ENCODE data around the gene STH.

The STH gene

GRCh38 chr17:46027048-46027975 is 28.3 kb downstream of the STH start:
- no peak for DNase-seq (ENCODE audit: low read depth in 2 of 2)

- DNase-seq (ENCODE audit: low read depth in 2 of 2), result no peak
Observed at GRCh38 chr17:46027976-46028325, 28.9 kb downstream of the STH start.

- no peak for DNase-seq (ENCODE audit: low read depth in 2 of 2)
Observed at GRCh38 chr17:46028374-46028773, 29.3 kb downstream of the STH start.

- no peak for DNase-seq (ENCODE audit: low read depth in 2 of 2)
Observed at GRCh38 chr17:46028981-46029565, 30.0 kb downstream of the STH start.

- DNase-seq (ENCODE audit: low read depth in 2 of 2), result no peak
Observed at GRCh38 chr17:46029627-46030026, 30.6 kb downstream of the STH start.

- no peak for DNase-seq (ENCODE audit: low read depth in 2 of 2)
Observed at GRCh38 chr17:46030752-46031151, 31.7 kb downstream of the STH start.

GRCh38 chr17:46031440-46031839 is 32.4 kb downstream of the STH start:
- no peak for DNase-seq (ENCODE audit: low read depth in 2 of 2)

GRCh38 chr17:46031920-46032319 is 32.9 kb downstream of the STH start:
- no peak for DNase-seq (ENCODE audit: low read depth in 2 of 2)

- DNase-seq (ENCODE audit: low read depth in 2 of 2), result no peak
Observed at GRCh38 chr17:46032909-46033308, 33.9 kb downstream of the STH start.

GRCh38 chr17:46033392-46033791 is 34.3 kb downstream of the STH start:
- DNase-seq (ENCODE audit: low read depth in 2 of 2), result no peak

- no peak for DNase-seq (ENCODE audit: low read depth in 2 of 2)
Observed at GRCh38 chr17:46035112-46035818, 36.2 kb downstream of the STH start.

- no peak for DNase-seq (ENCODE audit: low read depth in 2 of 2)
Observed at GRCh38 chr17:46036491-46036890, 37.4 kb downstream of the STH start.

- no peak for DNase-seq (ENCODE audit: low read depth in 2 of 2)
Observed at GRCh38 chr17:46037722-46038255, 38.7 kb downstream of the STH start.

GRCh38 chr17:46038414-46038813 is 39.4 kb downstream of the STH start:
- no peak for DNase-seq (ENCODE audit: low read depth in 2 of 2)

GRCh38 chr17:46038937-46039336 is 39.9 kb downstream of the STH start:
- no peak for DNase-seq (ENCODE audit: low read depth in 2 of 2)

- DNase-seq (ENCODE audit: low read depth in 2 of 2), result no peak
Observed at GRCh38 chr17:46039592-46040186, 40.6 kb downstream of the STH start.

- no peak for DNase-seq (ENCODE audit: low read depth in 2 of 2)
Observed at GRCh38 chr17:46042246-46042645, 43.2 kb downstream of the STH start.

GRCh38 chr17:46042925-46043324 is 43.9 kb downstream of the STH start:
- no peak for DNase-seq (ENCODE audit: low read depth in 2 of 2)

GRCh38 chr17:46043606-46044005 is 44.6 kb downstream of the STH start:
- no peak for DNase-seq (ENCODE audit: low read depth in 2 of 2)

GRCh38 chr17:46044286-46044928 is 45.4 kb downstream of the STH start:
- DNase-seq (ENCODE audit: low read depth in 2 of 2), result peak in 1 of 2 donors; percentile 15

- DNase-seq (ENCODE audit: low read depth in 2 of 2), result no peak
Observed at GRCh38 chr17:46044989-46045388, 45.9 kb downstream of the STH start.

GRCh38 chr17:46045639-46046038 is 46.6 kb downstream of the STH start:
- no peak for DNase-seq (ENCODE audit: low read depth in 2 of 2)
